Ishikawa (cell line): ENCODE results near the gene FNDC11.

Experiments used
- CEBPB ChIP-seq: IDR thresholded peaks from 2 replicates; pipeline ENCODE4 v1.6.1; 2012
- EGR1 ChIP-seq: IDR thresholded peaks from 2 replicates; pipeline ENCODE4 v1.6.1; 2012
- TF ChIP-seq, protein P1 (sequence below): IDR thresholded peaks from 2 replicates; pipeline ENCODE4 v1.6.1; 2012
- TF ChIP-seq, protein P2 (sequence below): IDR thresholded peaks from 2 replicates; pipeline ENCODE4 v1.6.1; 2012; ENCODE audit warnings: low read depth, mild to moderate bottlenecking

DNA sequence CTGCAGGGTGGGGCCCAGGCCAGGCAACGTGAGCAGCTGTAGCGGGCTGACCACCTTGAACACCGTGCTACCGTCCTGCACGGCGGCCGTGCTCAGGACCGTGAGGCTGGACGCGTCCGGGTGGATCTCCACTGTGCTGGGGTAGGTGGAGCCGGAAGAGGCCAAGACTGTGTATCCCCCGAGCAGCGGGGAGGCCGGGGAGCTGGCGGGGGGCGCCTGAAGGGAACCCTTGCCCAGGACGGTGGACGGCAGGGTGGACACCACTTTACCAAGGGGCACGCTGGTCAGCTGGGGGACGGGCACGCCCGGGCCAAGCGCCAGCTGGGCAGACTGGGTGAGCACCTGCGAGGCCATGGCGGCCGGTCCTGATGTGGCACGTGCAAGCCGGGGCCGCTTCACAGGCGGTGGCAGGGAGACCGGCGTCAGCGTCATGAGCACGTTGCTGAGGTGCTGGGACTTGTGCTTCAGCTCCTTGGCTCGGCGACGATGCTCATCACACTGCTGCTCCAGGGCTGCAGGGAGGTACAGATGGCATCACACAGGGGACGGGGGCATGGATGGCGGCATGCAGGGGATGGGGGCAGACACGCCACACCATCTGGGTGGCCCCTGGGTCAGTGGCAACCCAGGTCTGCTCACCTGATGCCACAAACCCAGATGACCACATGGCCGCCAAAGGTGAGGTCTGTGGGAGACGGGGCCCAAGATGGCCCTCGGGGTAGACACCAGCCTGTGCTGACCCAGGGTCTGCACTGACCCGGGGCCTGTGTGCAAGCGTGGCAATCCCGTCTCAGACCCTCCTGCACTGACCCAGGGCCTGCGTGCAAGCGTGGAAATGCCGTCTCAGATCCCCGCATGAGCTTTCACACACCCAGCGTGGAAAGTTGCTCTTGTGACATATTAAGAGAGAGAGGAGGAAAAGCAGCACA lies 36.5 kb downstream of the FNDC11 start:
- TF ChIP-seq, protein P1, sequence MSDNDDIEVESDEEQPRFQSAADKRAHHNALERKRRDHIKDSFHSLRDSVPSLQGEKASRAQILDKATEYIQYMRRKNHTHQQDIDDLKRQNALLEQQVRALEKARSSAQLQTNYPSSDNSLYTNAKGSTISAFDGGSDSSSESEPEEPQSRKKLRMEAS, result no peak
- TF ChIP-seq EGR1 (no peak), CEBPB (no peak)
- TF ChIP-seq, protein P2, sequence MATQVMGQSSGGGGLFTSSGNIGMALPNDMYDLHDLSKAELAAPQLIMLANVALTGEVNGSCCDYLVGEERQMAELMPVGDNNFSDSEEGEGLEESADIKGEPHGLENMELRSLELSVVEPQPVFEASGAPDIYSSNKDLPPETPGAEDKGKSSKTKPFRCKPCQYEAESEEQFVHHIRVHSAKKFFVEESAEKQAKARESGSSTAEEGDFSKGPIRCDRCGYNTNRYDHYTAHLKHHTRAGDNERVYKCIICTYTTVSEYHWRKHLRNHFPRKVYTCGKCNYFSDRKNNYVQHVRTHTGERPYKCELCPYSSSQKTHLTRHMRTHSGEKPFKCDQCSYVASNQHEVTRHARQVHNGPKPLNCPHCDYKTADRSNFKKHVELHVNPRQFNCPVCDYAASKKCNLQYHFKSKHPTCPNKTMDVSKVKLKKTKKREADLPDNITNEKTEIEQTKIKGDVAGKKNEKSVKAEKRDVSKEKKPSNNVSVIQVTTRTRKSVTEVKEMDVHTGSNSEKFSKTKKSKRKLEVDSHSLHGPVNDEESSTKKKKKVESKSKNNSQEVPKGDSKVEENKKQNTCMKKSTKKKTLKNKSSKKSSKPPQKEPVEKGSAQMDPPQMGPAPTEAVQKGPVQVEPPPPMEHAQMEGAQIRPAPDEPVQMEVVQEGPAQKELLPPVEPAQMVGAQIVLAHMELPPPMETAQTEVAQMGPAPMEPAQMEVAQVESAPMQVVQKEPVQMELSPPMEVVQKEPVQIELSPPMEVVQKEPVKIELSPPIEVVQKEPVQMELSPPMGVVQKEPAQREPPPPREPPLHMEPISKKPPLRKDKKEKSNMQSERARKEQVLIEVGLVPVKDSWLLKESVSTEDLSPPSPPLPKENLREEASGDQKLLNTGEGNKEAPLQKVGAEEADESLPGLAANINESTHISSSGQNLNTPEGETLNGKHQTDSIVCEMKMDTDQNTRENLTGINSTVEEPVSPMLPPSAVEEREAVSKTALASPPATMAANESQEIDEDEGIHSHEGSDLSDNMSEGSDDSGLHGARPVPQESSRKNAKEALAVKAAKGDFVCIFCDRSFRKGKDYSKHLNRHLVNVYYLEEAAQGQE, result no peak
